Activated CD8-positive, alpha-beta memory T cell treated with anti-CD3 and anti-CD28 coated beads, Interleukin-2, amount 50 U/mL, for 48 hours (primary cell): ENCODE data around the gene ABLIM1.

ENCODE experiments used
- DNase-seq: peaks from one replicate; pipeline ENCODE4 v3.0.0-alpha.2; 2020

ABLIM1 gene

GRCh38 chr10:114513381-114513792 is 144.7 kb downstream of the ABLIM1 start:
- no peak for DNase-seq

DNA sequence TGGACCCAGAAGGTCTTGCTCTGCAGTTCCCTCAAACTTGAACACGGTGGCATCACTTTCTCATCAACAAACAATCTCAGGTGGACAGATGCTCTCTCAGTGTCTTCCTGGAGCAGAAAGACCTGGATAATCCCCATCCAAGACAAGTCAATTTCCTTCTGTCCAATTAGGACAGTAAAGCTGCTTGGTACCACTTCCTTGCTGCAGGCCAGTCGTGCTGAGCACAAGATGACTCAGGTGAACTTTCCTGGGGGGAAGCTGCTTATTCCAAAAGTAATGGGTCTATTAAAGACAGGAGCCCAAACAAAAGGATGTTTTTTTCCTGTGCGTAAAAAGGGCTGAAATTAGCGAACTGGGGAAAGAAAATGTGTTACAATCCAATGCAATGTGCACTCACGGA is 146.2 kb downstream of the ABLIM1 start:
- DNase-seq = no peak

DNA sequence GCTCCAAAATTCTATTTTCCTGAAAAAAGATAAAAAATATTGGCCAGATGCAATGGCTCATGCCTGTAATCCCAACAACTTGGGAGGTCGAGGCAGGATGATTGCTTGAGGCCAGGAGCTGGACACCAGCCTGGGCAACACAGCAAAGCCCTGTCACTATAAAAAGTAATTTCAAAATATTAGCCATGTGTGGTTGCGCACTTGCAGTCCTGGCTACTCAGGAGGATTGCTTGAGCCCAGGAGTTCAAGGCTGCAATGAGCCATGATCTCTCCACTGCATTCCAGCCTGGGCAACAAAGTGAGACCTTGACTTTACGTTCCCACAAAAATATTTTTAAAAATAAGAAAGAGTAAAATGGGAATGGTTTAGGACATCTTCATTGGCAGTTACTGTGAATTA is 149.7 kb downstream of the ABLIM1 start:
- no peak for DNase-seq

DNA sequence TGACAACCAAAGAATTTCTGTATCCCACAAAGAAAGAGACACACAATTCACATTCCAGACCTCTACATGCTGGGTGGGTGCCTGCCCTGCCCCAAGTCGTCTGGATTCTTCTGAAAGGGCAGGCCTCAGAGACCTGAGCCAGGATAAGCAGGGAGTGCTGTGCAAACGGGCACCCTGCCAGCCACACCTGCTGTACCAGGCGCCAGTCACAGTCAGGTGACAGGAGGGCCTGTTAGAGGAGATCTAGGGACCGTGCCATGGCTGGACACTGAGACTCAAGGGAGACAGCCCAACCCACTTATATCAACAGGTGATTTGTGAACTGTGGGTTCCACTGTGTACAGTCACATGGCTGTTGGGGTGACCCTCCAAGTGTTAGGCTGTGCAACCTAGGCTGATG is 150.6 kb downstream of the ABLIM1 start:
- no peak for DNase-seq

DNA sequence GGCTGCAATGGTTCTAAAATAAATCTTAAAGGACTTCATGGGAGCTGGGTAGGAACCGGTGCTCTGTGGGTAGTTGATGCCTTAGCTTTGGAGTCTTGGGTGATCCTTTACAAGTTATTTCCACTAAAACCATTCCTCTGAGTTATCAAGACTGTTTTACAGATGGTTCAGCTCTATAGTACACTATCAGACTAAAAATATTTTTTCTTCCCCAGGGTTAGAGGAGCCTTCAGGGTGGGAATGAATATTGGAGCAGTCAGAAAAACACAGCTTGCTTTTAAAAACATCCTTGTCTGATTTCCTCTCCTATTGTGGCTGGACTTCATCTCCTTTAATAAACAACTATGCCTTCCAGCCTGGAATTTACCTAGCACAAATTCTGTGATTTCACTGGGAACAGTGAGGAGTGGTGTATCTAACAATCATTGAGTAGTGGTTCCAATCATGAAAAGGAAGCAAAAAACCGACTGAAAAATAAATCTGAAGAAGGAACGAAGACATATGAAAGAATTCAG is 151.1 kb downstream of the ABLIM1 start:
- DNase-seq = no peak

GRCh38 chr10:114504769-114505579 is 153.1 kb downstream of the ABLIM1 start:
- no peak for DNase-seq

DNA sequence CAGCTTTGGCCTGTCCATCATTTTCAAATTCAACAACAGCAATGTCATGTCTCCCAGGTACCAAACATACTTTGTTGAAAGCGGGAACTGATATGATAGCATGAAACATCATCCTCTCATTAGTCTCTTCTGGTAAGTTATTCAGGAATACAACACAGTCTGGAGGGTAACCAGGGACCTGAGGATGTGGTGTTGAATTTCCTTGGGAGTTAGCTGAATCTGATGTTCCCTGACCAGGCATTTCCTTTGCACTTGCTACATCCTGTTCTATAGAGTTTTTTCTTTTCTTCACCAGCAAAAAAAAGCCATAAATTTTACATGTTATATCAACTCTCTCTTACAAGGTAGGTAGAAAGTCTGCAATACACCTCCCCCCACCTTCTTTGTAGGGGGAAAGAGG is 156.0 kb downstream of the ABLIM1 start:
- DNase-seq = no peak

DNA sequence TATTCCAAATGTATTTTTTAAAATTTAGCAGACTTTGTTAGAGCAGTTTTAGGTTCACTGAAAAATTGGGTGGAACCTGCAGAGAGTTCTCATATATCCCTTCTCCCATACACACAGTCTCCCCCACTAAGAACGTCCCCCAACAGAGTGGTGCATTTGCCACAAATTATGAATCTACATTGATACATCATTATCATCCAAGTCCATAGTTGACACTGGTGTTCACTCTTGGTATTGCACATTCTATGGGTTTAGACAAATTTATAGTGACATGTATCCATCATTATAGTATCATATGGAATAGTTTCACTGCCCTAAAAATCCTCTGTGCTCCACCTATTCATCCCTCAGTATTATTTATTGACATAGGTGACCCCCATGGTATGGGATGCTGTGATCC is 156.4 kb downstream of the ABLIM1 start:
- no peak for DNase-seq

DNA sequence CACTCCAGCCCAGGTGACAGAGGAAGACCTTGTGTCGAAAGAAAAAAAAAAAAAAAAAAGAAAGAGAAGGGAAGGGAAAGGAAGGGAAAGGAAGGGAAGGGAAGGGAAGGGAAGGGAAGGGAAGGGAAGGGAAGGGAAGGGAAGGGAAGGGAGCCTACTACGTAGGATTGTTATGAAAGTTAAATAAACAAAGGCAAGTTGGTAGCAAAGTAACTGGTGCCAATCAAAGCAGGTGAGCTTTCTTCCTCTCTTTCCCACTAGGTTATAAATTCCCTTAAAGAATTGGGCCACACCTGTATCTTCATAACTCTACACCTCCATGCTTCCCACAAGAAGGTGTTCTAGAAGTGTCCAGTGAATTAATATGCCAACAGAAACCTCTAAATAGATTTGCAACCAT is 157.4 kb downstream of the ABLIM1 start:
- no peak for DNase-seq

- DNase-seq = peak; percentile 81
These were observed 158.4 kb downstream of the ABLIM1 start for GRCh38 chr10:114499630-114500190.

DNA sequence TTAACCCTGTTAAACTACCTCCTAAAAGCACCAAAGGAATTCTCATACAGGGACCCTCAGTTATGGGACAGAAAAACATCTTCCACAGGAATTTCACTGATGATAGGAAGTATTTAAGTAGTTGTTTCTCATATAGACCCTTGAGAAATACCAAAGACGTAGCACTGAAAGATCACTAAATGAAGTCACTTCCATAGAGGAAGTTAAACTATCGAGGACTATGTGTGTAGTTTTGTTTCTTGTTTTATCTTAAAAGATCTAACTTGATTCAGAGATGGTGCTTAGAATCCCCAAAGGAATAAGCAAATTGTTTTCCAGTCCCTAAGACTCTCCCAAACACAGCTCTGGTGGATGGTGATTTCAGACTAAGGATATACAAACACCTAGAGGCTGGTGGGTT is 159.0 kb downstream of the ABLIM1 start:
- no peak for DNase-seq

GRCh38 chr10:114498413-114499111 is 159.5 kb downstream of the ABLIM1 start:
- DNase-seq = no peak

DNA sequence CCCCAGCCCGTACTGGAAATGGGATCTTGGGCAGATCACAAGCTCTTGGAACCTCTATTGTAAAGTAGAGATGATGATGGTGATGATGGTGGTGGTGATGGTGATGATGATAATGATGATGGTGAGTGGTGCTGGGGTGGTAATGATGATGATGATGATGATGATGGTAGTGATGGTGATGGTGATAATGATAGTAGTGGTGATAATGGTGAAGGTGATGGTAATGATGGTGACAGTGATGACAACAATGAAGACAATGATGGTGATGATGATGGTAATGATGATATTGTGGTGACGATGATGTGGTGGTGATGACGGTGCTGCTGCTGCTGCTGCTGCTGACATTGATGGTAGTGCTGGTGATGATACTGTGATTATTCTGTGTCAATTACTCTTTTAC is 162.8 kb downstream of the ABLIM1 start:
- no peak for DNase-seq

GRCh38 chr10:114492351-114493037 is 165.6 kb downstream of the ABLIM1 start:
- DNase-seq = no peak

DNA sequence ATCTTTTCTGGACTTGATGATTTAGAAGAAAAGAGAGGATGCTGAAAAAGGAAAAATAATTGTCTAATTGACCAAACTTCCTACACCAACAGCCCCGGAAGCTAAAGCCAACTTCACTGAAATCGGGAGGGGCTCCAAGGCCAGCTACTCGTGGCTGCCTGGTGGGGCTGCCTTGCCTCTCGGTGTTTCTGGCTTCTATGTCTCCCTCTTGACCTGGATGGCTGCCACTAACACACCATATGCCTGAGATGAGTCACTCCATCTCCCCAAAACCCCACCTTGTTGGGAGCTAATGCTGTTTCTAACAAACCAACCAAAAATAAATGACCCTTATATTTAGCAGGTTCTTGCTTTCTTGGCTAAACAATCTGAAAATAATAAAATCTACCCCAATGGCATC is 166.1 kb downstream of the ABLIM1 start:
- DNase-seq = no peak

- DNase-seq = no peak
These were observed 166.7 kb downstream of the ABLIM1 start for GRCh38 chr10:114491419-114491818.

DNA sequence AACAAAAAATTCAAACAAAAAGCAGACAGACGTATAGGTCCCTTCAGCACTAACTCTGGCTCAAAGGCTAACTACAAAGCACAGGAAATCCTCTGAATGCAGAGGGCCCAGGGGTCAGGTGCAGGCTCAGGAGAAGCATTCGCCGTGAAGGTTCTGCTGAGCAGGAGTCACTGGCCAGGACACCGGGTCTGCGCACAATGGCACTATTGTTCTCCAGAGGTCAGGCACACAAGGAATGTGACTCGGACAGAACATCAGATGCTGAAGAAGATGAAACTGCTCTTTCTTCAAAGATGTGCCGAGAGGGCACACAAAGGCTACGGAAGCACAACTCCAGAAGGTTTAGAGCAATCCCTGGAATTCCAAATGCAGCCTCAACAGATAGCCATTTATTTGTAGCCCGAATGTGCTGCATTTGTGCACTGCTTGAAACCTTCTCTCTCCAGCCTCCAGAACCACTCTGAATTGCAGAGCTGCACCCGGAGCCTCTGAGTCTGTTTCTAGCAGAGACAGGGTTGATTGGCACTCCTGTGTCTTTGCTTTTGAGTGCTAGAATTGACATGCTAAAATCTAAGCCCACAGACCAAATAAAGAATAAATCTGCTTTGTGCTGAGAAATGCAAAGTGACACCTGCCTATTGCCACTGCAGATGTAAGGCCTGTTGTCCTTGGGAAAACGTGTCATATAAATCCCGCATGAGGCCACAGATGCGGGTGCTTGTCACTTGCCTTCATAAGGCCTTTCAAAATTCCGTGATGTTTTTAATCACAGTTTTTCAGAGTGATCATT is 168.4 kb downstream of the ABLIM1 start:
- no peak for DNase-seq

- no peak for DNase-seq
These were observed 170.1 kb downstream of the ABLIM1 start for GRCh38 chr10:114487815-114488536.

- no peak for DNase-seq
These were observed 170.9 kb downstream of the ABLIM1 start for GRCh38 chr10:114486938-114487814.

DNA sequence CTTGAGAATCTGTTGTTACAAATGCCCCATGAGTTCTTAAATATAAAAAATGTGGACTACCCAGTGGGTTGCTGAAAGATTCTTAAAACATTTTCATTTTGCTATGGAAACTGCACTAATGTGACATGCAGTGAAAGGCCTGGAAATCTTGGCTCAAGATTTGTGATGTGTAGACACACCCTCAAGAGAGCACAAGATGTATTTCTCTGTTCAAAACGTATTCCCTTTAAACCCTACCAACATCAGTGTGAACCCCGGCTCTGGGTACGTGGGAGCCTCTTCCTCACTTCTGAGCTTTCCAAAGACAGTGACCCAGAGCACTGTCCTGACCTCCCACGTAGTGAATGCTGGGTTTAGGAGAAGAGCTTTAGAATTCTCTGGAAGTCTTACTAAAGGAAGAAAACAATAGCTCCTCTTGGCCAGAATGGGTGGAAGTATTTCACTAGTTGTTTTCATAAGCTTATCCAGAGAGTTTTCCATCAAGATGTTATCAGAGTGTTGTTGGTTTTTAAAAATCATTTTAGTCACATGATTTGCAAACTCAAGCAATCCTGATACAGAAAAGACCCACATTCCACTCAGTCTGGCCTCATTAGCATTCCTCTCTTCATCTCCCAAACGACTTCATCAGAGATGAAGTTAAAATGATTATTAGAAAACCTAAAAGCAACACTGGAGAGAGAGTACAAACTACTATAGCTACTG is 172.2 kb downstream of the ABLIM1 start:
- no peak for DNase-seq
